H1 (cell line): ENCODE results near the gene MSH4. TPM values are rescaled to one million over a fixed set of nuclear protein-coding genes. Genes with fewer than 3 reads are reported as not detected.

Source experiments
- CTCF ChIA-PET: fragments of 300-600 bp; sonication (Branson Sonifier 250); formaldehyde crosslinking; loops from one replicate; lab custom pipeline; 2021; ENCODE audit not compliant: partially characterized antibody; lab: Charles Lee
- POLR2A ChIA-PET: fragments of 300-600 bp; sonication (Branson Sonifier 250); formaldehyde crosslinking; loops from one replicate; lab custom pipeline; 2021; ENCODE audit warnings: inconsistent platforms; ENCODE audit not compliant: partially characterized antibody; lab: Charles Lee
- DNase-seq, 2 experiments: peaks; one replicate each; pipeline versions ENCODE4 v3.0.0 to v3.0.0-alpha.2; 2010 to 2022; ENCODE audit warnings: low spot score in 2 of 2, low read depth in 1 of 2, mixed read lengths in 1 of 2
- FAIRE-seq: peaks from 2 replicates; lab custom pipeline; 2011; peaks lifted over from hg19 to GRCh38; lab: Jason Lieb, UNC
- H2AFZ ChIP-seq: 2 replicates; pipeline ENCODE4 v1.8.1; 2012; ENCODE audit warnings: low read length, inconsistent platforms
- H2AK5ac ChIP-seq: 2 replicates; pipeline ENCODE4 v1.6.1; 2013; ENCODE audit warnings: low read depth, low read length
- H2BK120ac ChIP-seq: replicated peaks from 2 replicates; pipeline ENCODE3; 2013; ENCODE audit warnings: low read depth, low read length, inconsistent platforms
- H2BK12ac ChIP-seq: 2 replicates; pipeline ENCODE4 v1.6.1; 2013; ENCODE audit warnings: low read depth, low read length
- H2BK15ac ChIP-seq: 2 replicates; pipeline ENCODE4 v1.6.1; 2013; ENCODE audit warnings: low read length
- H2BK20ac ChIP-seq: 2 replicates; pipeline ENCODE4 v1.6.1; 2013; ENCODE audit warnings: low read length
- H2BK5ac ChIP-seq: 2 replicates; pipeline ENCODE4 v1.6.1; 2013; ENCODE audit warnings: low read depth, low read length
- H3K14ac ChIP-seq: 2 replicates; pipeline ENCODE4 v1.6.1; 2013; ENCODE audit warnings: inconsistent platforms; ENCODE audit not compliant: insufficient read length
- H3K18ac ChIP-seq: 2 replicates; pipeline ENCODE4 v1.6.1; 2013; ENCODE audit warnings: low read length; ENCODE audit errors: extremely low read depth
- H3K23ac ChIP-seq: 2 replicates; pipeline ENCODE4 v1.6.1; 2013; ENCODE audit warnings: inconsistent platforms; ENCODE audit not compliant: insufficient read length
- H3K23me2 ChIP-seq: 2 replicates; pipeline ENCODE4 v1.6.1; 2013; ENCODE audit warnings: low read depth, low read length
- H3K27ac ChIP-seq: 2 replicates; pipeline ENCODE4 v1.6.1; 2011; ENCODE audit warnings: low read depth, low read length, inconsistent platforms
- H3K27me3 ChIP-seq, 4 experiments: replicated peaks in 1 of 4; 1 replicate in 1 of 4; 2 replicates in 3 of 4; pipeline versions ENCODE4 v1.6.1 to v1.8.1; 2011 to 2013; ENCODE audit warnings: low read length in 3 of 4, mild to moderate bottlenecking in 3 of 4, inconsistent platforms in 2 of 4, mixed read lengths in 2 of 4, moderate library complexity in 1 of 4; ENCODE audit not compliant: control insufficient read depth in 3 of 4, insufficient read depth in 3 of 4; ENCODE audit errors: extremely low read depth in 1 of 4
- H3K36me3 ChIP-seq, 4 experiments: 2 replicates each; pipeline versions ENCODE4 v1.6.1 to v1.8.1; 2011 to 2013; ENCODE audit warnings: mild to moderate bottlenecking in 4 of 4, low read length in 3 of 4, moderate library complexity in 2 of 4, control low read depth in 1 of 4, inconsistent platforms in 1 of 4; ENCODE audit not compliant: insufficient read depth in 4 of 4, control insufficient read depth in 2 of 4
- H3K4ac ChIP-seq: replicated peaks from 2 replicates; pipeline ENCODE3; 2013; ENCODE audit warnings: low read length, low read depth, mixed read lengths, inconsistent platforms; ENCODE audit not compliant: insufficient read length
- H3K4me1 ChIP-seq, 4 experiments: replicated peaks in 1 of 4; 1 replicate in 1 of 4; 2 replicates in 3 of 4; pipeline versions ENCODE4 v1.6.1 to v1.8.1; 2011 to 2013; ENCODE audit warnings: low read length in 3 of 4, inconsistent platforms in 2 of 4, mixed read lengths in 1 of 4; ENCODE audit not compliant: insufficient read depth in 4 of 4, control insufficient read depth in 3 of 4
- H3K4me2 ChIP-seq, 2 experiments: 2 replicates each; pipeline versions ENCODE4 v1.6.1 to v1.8.1; 2011 to 2013; ENCODE audit warnings: low read depth in 2 of 2, low read length in 2 of 2, control low read depth in 1 of 2, inconsistent platforms in 1 of 2, mild to moderate bottlenecking in 1 of 2; ENCODE audit not compliant: insufficient read depth in 1 of 2
- H3K4me3 ChIP-seq, 4 experiments: fragments of 200-600, 300-600 bp in 1 of 4; sonication (generic), shearing (Covaris generic), sonication (Bioruptor Twin) in 1 of 4; 2 replicates each; pipeline versions ENCODE4 v1.5.1 to v1.8.1; 2011 to 2016; ENCODE audit warnings: low read length in 4 of 4, low read depth in 3 of 4, control low read depth in 2 of 4, inconsistent platforms in 2 of 4, mild to moderate bottlenecking in 2 of 4, mixed read lengths in 1 of 4, moderate library complexity in 1 of 4; ENCODE audit not compliant: insufficient read depth in 2 of 4; ENCODE audit errors: extremely low read depth in 1 of 4
- H3K56ac ChIP-seq: replicated peaks from 2 replicates; pipeline ENCODE3; 2013; ENCODE audit warnings: low read depth, mild to moderate bottlenecking, mixed read lengths, low read length, inconsistent platforms; ENCODE audit not compliant: insufficient read length
- H3K79me1 ChIP-seq: 2 replicates; pipeline ENCODE4 v1.6.1; 2013; ENCODE audit warnings: low read depth, low read length, control low read depth
- H3K79me2 ChIP-seq, 2 experiments: 2 replicates each; pipeline versions ENCODE4 v1.6.1 to v1.8.1; 2012 to 2013; ENCODE audit warnings: low read length in 2 of 2, mild to moderate bottlenecking in 2 of 2, inconsistent platforms in 1 of 2; ENCODE audit not compliant: insufficient read depth in 2 of 2, control insufficient read depth in 1 of 2
- H3K9ac ChIP-seq, 4 experiments: replicated peaks in 1 of 4; 1 replicate in 1 of 4; 2 replicates in 3 of 4; pipeline versions ENCODE4 v1.6.1 to v1.8.1; 2011 to 2013; ENCODE audit warnings: low read depth in 3 of 4, low read length in 3 of 4, control low read depth in 2 of 4, mild to moderate bottlenecking in 2 of 4, moderate library complexity in 2 of 4, inconsistent platforms in 1 of 4; ENCODE audit errors: extremely low read depth in 1 of 4
- H3K9me3 ChIP-seq, 2 experiments: 2 replicates each; pipeline versions ENCODE4 v1.6.1 to v1.8.1; 2012 to 2013; ENCODE audit warnings: mild to moderate bottlenecking in 2 of 2, moderate library complexity in 2 of 2, control low read depth in 1 of 2, inconsistent platforms in 1 of 2, low read depth in 1 of 2, low read length in 1 of 2, mixed read lengths in 1 of 2; ENCODE audit not compliant: insufficient read depth in 2 of 2
- H4K20me1 ChIP-seq, 2 experiments: replicated peaks in 1 of 2; 2 replicates each; pipeline versions ENCODE3 to v1.8.1; 2011 to 2013; ENCODE audit warnings: inconsistent platforms in 2 of 2, low read length in 2 of 2, mild to moderate bottlenecking in 1 of 2; ENCODE audit not compliant: insufficient read depth in 2 of 2, control insufficient read depth in 1 of 2
- H4K5ac ChIP-seq: 2 replicates; pipeline ENCODE4 v1.6.1; 2013; ENCODE audit warnings: low read length, low read depth, mixed read lengths, inconsistent platforms; ENCODE audit not compliant: insufficient read length
- H4K8ac ChIP-seq: 2 replicates; pipeline ENCODE4 v1.8.0; 2013; ENCODE audit warnings: mild to moderate bottlenecking, moderate library complexity, low read length, inconsistent platforms; ENCODE audit not compliant: insufficient read depth; ENCODE audit errors: extremely low read depth
- H4K91ac ChIP-seq: replicated peaks from 2 replicates; pipeline ENCODE3; 2013; ENCODE audit warnings: low read length, mixed read lengths, inconsistent platforms; ENCODE audit not compliant: insufficient read length
- HDAC6 ChIP-seq: IDR thresholded peaks from one replicate; pipeline ENCODE4 v1.7.1; 2012; ENCODE audit warnings: low read depth, mild to moderate bottlenecking, inconsistent platforms, low read length, moderate library complexity
- SUZ12 ChIP-seq: fragments of 200-600 bp; sonication (generic); IDR thresholded peaks from 2 replicates; pipeline ENCODE4 v1.6.1; 2012; ENCODE audit warnings: mild to moderate bottlenecking, inconsistent platforms, low read length, moderate library complexity, mixed read lengths
- YY1 ChIP-seq: IDR thresholded peaks from 2 replicates; pipeline ENCODE4 v1.6.1; 2011; ENCODE audit warnings: low read depth, mild to moderate bottlenecking, low read length
- WGBS, 2 experiments: shearing (Covaris generic) in 1 of 2; methylation state at CpG; one replicate each; pipeline versions ENCODE4 v1.1.6 to v1.1.7; 2013 to 2015; ENCODE audit warnings: low lambda C conversion rate in 2 of 2, mixed read lengths in 2 of 2, inconsistent platforms in 1 of 2, low coverage in 1 of 2, missing lambda C conversion rate in 1 of 2; ENCODE audit not compliant: insufficient replicate concordance in 2 of 2, insufficient coverage in 1 of 2, insufficient read length in 1 of 2; ENCODE audit errors: extremely low coverage in 1 of 2, missing lambda C conversion rate in 1 of 2; 5-methylcytosine and 5-hydroxymethylcytosine counted together
- polyA plus RNA-seq, 7 experiments: library from polyadenylated mRNA; depleted of rRNA in 3 of 7; stranded (reverse) in 5 of 7; unstranded in 2 of 7; fragments of >200 nt in 5 of 7; fragments of 200-250 nt in 2 of 7; gene quantifications; 1 replicate in 5 of 7; 2 replicates in 1 of 7; 4 replicates in 1 of 7; pipeline versions ENCODE4 v1.2.1 to v1.2.3, GENCODE V29; 2011 to 2013; ENCODE audit warnings: missing spikeins in 2 of 7, mixed read lengths in 2 of 7
- total RNA-seq: library from RNA; stranded (reverse); fragmentation: NEBNext Ultra II Directional; extraction: Animal tissue kit (Norgen Biotek cat#: 25700); gene quantifications from 2 replicates; pipeline ENCODE4 v1.2.1, GENCODE V29; 2021

Gene MSH4
- total and polyA plus RNA-seq, 2 of the 8 experiments (the other 6 are each of a cell fraction or from before 2014, with no cell fraction given), result 0.03 to 0.22 TPM

GRCh38 chr1:75771978-75772377 is 24.7 kb upstream of the MSH4 start:
- Histone ChIP-seq H3K23me2 (no peaks in the 10 kb centered on the region), H3K4ac (no peak overlapping the region), H3K27ac (no peak overlapping the region), H4K8ac (no peak overlapping the region), H3K14ac (no peak overlapping the region), H2BK12ac (no peak overlapping the region), H3K79me1 (no peaks in the 10 kb centered on the region), H2BK5ac (no peak overlapping the region), H2BK120ac (no peak overlapping the region), H3K9ac (no peak overlapping the region), H3K4me2 (no peak overlapping the region), H2AFZ (no peak overlapping the region), H4K91ac (no peak overlapping the region), H3K4me1 (peaks cover 0 to 3% (median 1%) of the 10 kb centered on the region in 4 experiments; a peak in 2 of 7 replicates), H3K79me2 (no peaks in the 10 kb centered on the region), H3K27me3 (no peaks in the 10 kb centered on the region), H3K4me3 (no peak overlapping the region), H2BK15ac (no peak overlapping the region), H3K36me3 (no peaks in the 10 kb centered on the region), H4K20me1 (no peaks in the 10 kb centered on the region), H3K56ac (no peak overlapping the region), H3K23ac (no peak overlapping the region), H3K9me3 (0 out of 4 replicates have a peak, but pooled peaks cover 0 to under 1% of the 10 kb centered on the region in 2 experiments), H2BK20ac (no peak overlapping the region), H4K5ac (no peak overlapping the region), H2AK5ac (no peak overlapping the region), H3K18ac (no peak overlapping the region)
- 53% methylated on average over 3 of the region's 3 CpGs; no CpG with 5 or more reads in 1 of the 2 experiments for WGBS, 2 experiments
- ChIA-PET CTCF (no interaction called here), POLR2A (interaction anchor here (5.5 kb wide), 1 partner anchor 14 kb away, joined by 31 read pairs; the partner anchor contains the start of gene RABGGTB)
- FAIRE-seq (no peak), DNase-seq (no peak)
- TF ChIP-seq SUZ12, result no peak
- TF ChIP-seq YY1, result no peak
- TF ChIP-seq HDAC6, result no peak
